K562 (cell line): ENCODE data around the gene S100A4. TPM values are rescaled to one million over a fixed set of nuclear protein-coding genes. Genes with fewer than 3 reads are reported as not detected.

Source experiments
- KAT7 ChIP-seq: sonication (generic); formaldehyde crosslinking; IDR thresholded peaks from 2 replicates; pipeline ENCODE4 v1.8.0; 2022; ENCODE audit warnings: missing genetic modification reagents, mild to moderate bottlenecking, borderline replicate concordance
- KLF6 ChIP-seq: fragments of 250-450 bp; sonication (Bioruptor Pico); IDR thresholded peaks from 2 replicates; pipeline ENCODE4 v1.4.0; 2020; ENCODE audit warnings: mild to moderate bottlenecking, moderate library complexity, borderline replicate concordance
- polyA plus RNA-seq, 8 experiments: library from polyadenylated mRNA; depleted of rRNA in 4 of 8; stranded (reverse) in 5 of 8; unstranded in 3 of 8; fragments of >200 nt; fragmentation: Nextera tagmentation in 2 of 8; fragmentation: Illumina TruSeq in 1 of 8; extraction: Ambion mirVana in 2 of 8; extraction: Trizol in 1 of 8; gene quantifications; 2 replicates each; pipeline versions ENCODE4 v1.2.1 to v1.2.3, GENCODE V29; 2011 to 2014; ENCODE audit warnings: inconsistent platforms in 1 of 8, missing spikeins in 1 of 8
- total RNA-seq, 7 experiments: library from RNA; depleted of rRNA in 6 of 7; stranded (reverse); fragments of >200 nt in 6 of 7; fragmentation: Illumina TruSeq in 2 of 7; extraction: Trizol in 2 of 7; gene quantifications; 2 replicates each; pipeline versions ENCODE4 v1.2.1 to v1.2.3, GENCODE V29; 2011 to 2021; ENCODE audit warnings: low replicate concordance in 1 of 7
- TF ChIP-seq, protein P1 (sequence below): sonication (generic); formaldehyde crosslinking; IDR thresholded peaks from 2 replicates; pipeline ENCODE4 v1.8.0; 2022; ENCODE audit warnings: mild to moderate bottlenecking, missing genetic modification reagents
- TF ChIP-seq, protein P2 (sequence below): fragments of 250-450 bp; sonication (Bioruptor Pico); IDR thresholded peaks from 2 replicates; pipeline ENCODE4 v1.9.0; 2021; ENCODE audit warnings: mild to moderate bottlenecking
- TF ChIP-seq, protein P3 (sequence below): fragments of 450-650 bp; IDR thresholded peaks from 2 replicates; pipeline ENCODE4 v1.6.1; 2016; ENCODE audit warnings: low read depth
- TF ChIP-seq, protein P4 (sequence below): sonication (generic); formaldehyde crosslinking; IDR thresholded peaks from 2 replicates; pipeline ENCODE4 v1.8.1; 2023; ENCODE audit warnings: mild to moderate bottlenecking, missing genetic modification reagents

S100A4 gene
- total and polyA plus RNA-seq, 9 of the 15 experiments (the other 6 are each of a cell fraction or from before 2014, with no cell fraction given): 3.7 to 20.1 (median 11.2) TPM

DNA sequence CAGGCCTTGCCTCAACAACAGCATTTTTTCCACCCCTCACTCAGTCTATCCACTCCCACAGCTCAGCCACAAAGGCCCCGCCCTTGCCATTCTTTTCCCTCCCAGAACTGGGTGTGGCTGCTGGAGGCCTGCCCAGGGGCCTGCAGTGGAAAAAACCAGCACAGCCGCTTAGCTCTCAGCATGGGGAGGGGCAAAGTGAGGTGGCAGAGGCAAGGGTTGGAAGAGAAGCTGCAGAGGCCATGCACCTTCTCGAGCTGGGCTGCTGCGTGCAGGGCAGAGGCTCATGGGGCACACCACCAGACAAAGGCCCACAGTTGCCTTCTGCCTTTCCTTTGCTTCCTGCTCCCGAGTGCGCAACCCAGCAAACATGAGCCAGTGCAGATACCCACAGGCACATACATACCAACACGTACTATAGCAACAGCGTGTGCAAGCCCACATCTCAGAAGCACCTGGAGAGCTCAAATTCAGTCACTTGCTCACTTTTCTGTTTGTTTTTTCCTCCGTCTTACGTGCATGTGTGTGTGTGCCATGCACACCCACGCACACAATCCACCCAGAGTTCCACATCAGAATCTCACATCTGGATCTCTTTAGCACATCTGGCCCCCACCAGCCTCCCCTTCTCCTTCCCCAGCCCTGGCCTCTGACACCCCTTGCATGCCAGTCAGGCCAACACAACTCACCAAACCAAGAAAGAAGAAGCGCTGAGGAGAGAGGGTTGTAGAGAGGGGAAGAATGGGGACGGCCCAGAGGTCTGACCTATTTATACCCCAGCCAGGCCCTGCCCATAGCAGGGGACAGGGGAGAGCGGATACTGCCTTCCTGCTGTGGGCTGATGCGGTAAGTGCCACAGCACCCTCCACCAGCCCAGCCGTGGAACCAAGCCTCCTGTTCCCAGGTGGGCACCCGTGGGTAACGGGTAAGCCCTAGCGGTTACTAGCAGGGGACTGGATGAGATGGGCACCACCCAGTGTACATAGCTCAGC, at the start of gene S100A4 (continued):
- TF ChIP-seq, protein P1, sequence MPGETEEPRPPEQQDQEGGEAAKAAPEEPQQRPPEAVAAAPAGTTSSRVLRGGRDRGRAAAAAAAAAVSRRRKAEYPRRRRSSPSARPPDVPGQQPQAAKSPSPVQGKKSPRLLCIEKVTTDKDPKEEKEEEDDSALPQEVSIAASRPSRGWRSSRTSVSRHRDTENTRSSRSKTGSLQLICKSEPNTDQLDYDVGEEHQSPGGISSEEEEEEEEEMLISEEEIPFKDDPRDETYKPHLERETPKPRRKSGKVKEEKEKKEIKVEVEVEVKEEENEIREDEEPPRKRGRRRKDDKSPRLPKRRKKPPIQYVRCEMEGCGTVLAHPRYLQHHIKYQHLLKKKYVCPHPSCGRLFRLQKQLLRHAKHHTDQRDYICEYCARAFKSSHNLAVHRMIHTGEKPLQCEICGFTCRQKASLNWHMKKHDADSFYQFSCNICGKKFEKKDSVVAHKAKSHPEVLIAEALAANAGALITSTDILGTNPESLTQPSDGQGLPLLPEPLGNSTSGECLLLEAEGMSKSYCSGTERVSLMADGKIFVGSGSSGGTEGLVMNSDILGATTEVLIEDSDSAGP: 0 out of 2 replicates have a peak, but pooled peaks have one; percentile 10
- TF ChIP-seq, protein P2, sequence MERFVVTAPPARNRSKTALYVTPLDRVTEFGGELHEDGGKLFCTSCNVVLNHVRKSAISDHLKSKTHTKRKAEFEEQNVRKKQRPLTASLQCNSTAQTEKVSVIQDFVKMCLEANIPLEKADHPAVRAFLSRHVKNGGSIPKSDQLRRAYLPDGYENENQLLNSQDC (CRISPR knock-in tag): no peak
- TF ChIP-seq, protein P3, sequence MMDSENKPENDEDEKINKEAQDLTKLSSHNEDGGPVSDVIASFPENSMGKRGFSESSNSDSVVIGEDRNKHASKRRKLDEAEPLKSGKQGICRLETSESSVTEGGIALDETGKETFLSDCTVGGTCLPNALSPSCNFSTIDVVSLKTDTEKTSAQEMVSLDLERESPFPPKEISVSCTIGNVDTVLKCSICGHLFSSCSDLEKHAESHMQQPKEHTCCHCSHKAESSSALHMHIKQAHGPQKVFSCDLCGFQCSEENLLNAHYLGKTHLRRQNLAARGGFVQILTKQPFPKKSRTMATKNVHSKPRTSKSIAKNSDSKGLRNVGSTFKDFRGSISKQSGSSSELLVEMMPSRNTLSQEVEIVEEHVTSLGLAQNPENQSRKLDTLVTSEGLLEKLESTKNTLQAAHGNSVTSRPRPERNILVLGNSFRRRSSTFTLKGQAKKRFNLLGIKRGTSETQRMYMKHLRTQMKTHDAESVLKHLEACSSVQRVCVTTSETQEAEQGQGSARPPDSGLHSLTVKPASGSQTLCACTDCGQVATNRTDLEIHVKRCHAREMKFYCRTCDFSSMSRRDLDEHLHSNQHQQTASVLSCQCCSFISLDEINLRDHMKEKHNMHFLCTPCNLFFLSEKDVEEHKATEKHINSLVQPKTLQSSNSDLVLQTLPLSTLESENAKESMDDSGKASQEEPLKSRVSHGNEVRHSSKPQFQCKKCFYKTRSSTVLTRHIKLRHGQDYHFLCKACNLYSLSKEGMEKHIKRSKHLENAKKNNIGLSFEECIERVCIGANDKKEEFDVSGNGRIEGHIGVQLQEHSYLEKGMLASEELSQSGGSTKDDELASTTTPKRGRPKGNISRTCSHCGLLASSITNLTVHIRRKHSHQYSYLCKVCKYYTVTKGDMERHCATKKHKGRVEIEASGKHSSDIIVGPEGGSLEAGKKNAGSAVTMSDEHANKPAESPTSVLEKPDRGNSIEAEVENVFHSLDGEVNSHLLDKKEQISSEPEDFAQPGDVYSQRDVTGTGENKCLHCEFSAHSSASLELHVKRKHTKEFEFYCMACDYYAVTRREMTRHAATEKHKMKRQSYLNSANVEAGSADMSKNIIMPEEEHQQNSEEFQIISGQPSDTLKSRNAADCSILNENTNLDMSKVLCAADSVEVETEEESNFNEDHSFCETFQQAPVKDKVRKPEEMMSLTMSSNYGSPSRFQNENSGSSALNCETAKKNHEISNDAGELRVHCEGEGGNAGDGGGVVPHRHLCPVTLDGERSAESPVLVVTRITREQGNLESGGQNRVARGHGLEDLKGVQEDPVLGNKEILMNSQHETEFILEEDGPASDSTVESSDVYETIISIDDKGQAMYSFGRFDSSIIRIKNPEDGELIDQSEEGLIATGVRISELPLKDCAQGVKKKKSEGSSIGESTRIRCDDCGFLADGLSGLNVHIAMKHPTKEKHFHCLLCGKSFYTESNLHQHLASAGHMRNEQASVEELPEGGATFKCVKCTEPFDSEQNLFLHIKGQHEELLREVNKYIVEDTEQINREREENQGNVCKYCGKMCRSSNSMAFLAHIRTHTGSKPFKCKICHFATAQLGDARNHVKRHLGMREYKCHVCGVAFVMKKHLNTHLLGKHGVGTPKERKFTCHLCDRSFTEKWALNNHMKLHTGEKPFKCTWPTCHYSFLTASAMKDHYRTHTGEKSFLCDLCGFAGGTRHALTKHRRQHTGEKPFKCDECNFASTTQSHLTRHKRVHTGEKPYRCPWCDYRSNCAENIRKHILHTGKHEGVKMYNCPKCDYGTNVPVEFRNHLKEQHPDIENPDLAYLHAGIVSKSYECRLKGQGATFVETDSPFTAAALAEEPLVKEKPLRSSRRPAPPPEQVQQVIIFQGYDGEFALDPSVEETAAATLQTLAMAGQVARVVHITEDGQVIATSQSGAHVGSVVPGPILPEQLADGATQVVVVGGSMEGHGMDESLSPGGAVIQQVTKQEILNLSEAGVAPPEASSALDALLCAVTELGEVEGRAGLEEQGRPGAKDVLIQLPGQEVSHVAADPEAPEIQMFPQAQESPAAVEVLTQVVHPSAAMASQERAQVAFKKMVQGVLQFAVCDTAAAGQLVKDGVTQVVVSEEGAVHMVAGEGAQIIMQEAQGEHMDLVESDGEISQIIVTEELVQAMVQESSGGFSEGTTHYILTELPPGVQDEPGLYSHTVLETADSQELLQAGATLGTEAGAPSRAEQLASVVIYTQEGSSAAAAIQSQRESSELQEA: no peak
- TF ChIP-seq KAT7 (CRISPR knock-in tag) (no peak), KLF6 (no peak)
- TF ChIP-seq, protein P4, sequence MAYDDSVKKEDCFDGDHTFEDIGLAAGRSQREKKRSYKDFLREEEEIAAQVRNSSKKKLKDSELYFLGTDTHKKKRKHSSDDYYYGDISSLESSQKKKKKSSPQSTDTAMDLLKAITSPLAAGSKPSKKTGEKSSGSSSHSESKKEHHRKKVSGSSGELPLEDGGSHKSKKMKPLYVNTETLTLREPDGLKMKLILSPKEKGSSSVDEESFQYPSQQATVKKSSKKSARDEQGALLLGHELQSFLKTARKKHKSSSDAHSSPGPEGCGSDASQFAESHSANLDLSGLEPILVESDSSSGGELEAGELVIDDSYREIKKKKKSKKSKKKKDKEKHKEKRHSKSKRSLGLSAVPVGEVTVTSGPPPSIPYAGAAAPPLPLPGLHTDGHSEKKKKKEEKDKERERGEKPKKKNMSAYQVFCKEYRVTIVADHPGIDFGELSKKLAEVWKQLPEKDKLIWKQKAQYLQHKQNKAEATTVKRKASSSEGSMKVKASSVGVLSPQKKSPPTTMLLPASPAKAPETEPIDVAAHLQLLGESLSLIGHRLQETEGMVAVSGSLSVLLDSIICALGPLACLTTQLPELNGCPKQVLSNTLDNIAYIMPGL (CRISPR knock-in tag): no peak
